GM23338 (cell line): Measurements from ENCODE around the gene BLOC1S6. TPM values are rescaled to one million over a fixed set of nuclear protein-coding genes. Genes with fewer than 3 reads are reported as not detected.

Source experiments
- ATAC-seq: fragments of 200-7000 bp; cut with Tn5 transposase; 3 replicates; pipeline ENCODE4 v1.9.1; 2020
- DNase-seq: peaks from one replicate; pipeline ENCODE4 v3.0.0-alpha.2; 2015; ENCODE audit warnings: low spot score
- H2AFZ ChIP-seq: fragments of 200-600 bp; sonication (generic); 2 replicates; pipeline ENCODE4 v1.8.0; 2016; ENCODE audit warnings: antibody characterized with exemption, mild to moderate bottlenecking, moderate library complexity
- H3F3A ChIP-seq: fragments of 200-600 bp; sonication (generic); replicated peaks from 2 replicates; pipeline ENCODE4 v1.8.0; 2017; ENCODE audit warnings: antibody characterized with exemption, mixed run types, low read depth
- H3K27ac ChIP-seq: fragments of 200-600 bp; sonication (generic); 2 replicates; pipeline ENCODE4 v1.6.1; 2016; ENCODE audit warnings: low read depth
- H3K27me3 ChIP-seq: fragments of 200-600 bp; sonication (generic); 2 replicates; pipeline ENCODE4 v1.8.0; 2016; ENCODE audit warnings: mild to moderate bottlenecking, mixed run types, moderate library complexity; ENCODE audit not compliant: insufficient read depth
- H3K36me3 ChIP-seq: fragments of 200-600 bp; sonication (generic); 2 replicates; pipeline ENCODE4 v1.8.0; 2016; ENCODE audit warnings: mild to moderate bottlenecking; ENCODE audit not compliant: insufficient read depth
- H3K4me1 ChIP-seq: fragments of 200-600 bp; sonication (generic); 2 replicates; pipeline ENCODE4 v1.8.0; 2016; ENCODE audit warnings: mild to moderate bottlenecking, moderate library complexity; ENCODE audit not compliant: insufficient read depth
- H3K4me2 ChIP-seq: fragments of 200-600 bp; sonication (generic); 2 replicates; pipeline ENCODE4 v1.7.1; 2017; ENCODE audit warnings: mixed run types
- H3K4me3 ChIP-seq: fragments of 200-600 bp; sonication (generic); 2 replicates; pipeline ENCODE4 v1.6.1; 2016; ENCODE audit warnings: mixed run types
- H3K79me2 ChIP-seq: fragments of 200-600 bp; sonication (generic); replicated peaks from 2 replicates; pipeline ENCODE4 v1.8.0; 2017; ENCODE audit warnings: mild to moderate bottlenecking; ENCODE audit not compliant: insufficient read depth
- H3K9me2 ChIP-seq: fragments of 200-600 bp; sonication (generic); 2 replicates; pipeline ENCODE4 v1.8.0; 2017; ENCODE audit not compliant: insufficient read depth
- H4K20me1 ChIP-seq: fragments of 200-600 bp; sonication (generic); replicated peaks from 2 replicates; pipeline ENCODE4 v1.8.0; 2017; ENCODE audit warnings: mild to moderate bottlenecking; ENCODE audit not compliant: insufficient read depth
- H3K27ac Mint-ChIP-seq: 2 replicates; pipeline ENCODE4 v1.8.0; 2020; ENCODE audit warnings: inconsistent platforms, mild to moderate bottlenecking, moderate library complexity, mixed read lengths
- H3K27me3 Mint-ChIP-seq: 3 replicates; pipeline ENCODE4 v1.8.0; 2022; ENCODE audit warnings: low read depth, mild to moderate bottlenecking, moderate library complexity, mixed read lengths, inconsistent platforms; ENCODE audit not compliant: insufficient read depth, poor library complexity
- H3K36me3 Mint-ChIP-seq: 3 replicates; pipeline ENCODE4 v1.8.0; 2021; ENCODE audit warnings: low read depth, mild to moderate bottlenecking, inconsistent platforms, moderate library complexity, mixed read lengths
- H3K4me1 Mint-ChIP-seq: 3 replicates; pipeline ENCODE4 v1.8.0; 2020; ENCODE audit warnings: mild to moderate bottlenecking, inconsistent platforms, mixed read lengths
- H3K4me3 Mint-ChIP-seq: 3 replicates; pipeline ENCODE4 v1.8.0; 2021; ENCODE audit warnings: moderate library complexity, mild to moderate bottlenecking, inconsistent platforms, mixed read lengths
- H3K9me3 Mint-ChIP-seq: 3 replicates; pipeline ENCODE4 v1.8.0; 2020; ENCODE audit warnings: moderate library complexity, mild to moderate bottlenecking, inconsistent platforms, mixed read lengths
- CREB1 ChIP-seq: fragments of 250-450 bp; sonication (Bioruptor Pico); IDR thresholded peaks from 2 replicates; pipeline ENCODE4 v1.5.0; 2020; ENCODE audit warnings: low read depth, mild to moderate bottlenecking, moderate library complexity
- POLR2AphosphoS5 ChIP-seq: IDR thresholded peaks from 2 replicates; pipeline ENCODE4 v1.6.1; 2016; ENCODE audit warnings: antibody characterized with exemption, low read depth
- STAT1 ChIP-seq: IDR thresholded peaks from one replicate; pipeline ENCODE4 v1.6.1; 2016; ENCODE audit warnings: antibody characterized with exemption; ENCODE audit not compliant: unreplicated experiment
- ZNF114 ChIP-seq: fragments of 250-450 bp; sonication (Bioruptor Pico); IDR thresholded peaks from 2 replicates; pipeline ENCODE4 v1.5.0; 2020; ENCODE audit warnings: mild to moderate bottlenecking, moderate library complexity
- ZNF331 ChIP-seq: fragments of 250-450 bp; sonication (Bioruptor Pico); IDR thresholded peaks from 2 replicates; pipeline ENCODE4 v1.5.0; 2020; ENCODE audit warnings: low read depth, mild to moderate bottlenecking, moderate library complexity
- ZNF462 ChIP-seq: fragments of 250-450 bp; sonication (Bioruptor Pico); IDR thresholded peaks from 2 replicates; pipeline ENCODE4 v1.5.0; 2020; ENCODE audit warnings: mild to moderate bottlenecking, moderate library complexity
- polyA plus RNA-seq: library from polyadenylated mRNA; unstranded; fragments of >200 nt; fragmentation: Nextera tagmentation; extraction: Ambion mirVana; gene quantifications from 2 replicates; pipeline ENCODE4 v1.2.1, GENCODE V29; 2016
- total RNA-seq: library from RNA; depleted of rRNA; stranded (reverse); fragments of >200 nt; shearing (Covaris generic); gene quantifications from 2 replicates; pipeline ENCODE4 v1.2.3, GENCODE V29; 2014
- TF ChIP-seq, protein P1 (sequence below): IDR thresholded peaks from one replicate; pipeline ENCODE4 v1.6.1; 2018; ENCODE audit warnings: antibody characterized with exemption; ENCODE audit not compliant: unreplicated experiment

BLOC1S6 gene
- total and polyA plus RNA-seq, 2 experiments from 2014 or later = 20.9 to 28.4 TPM

- peaks cover 4% of the 10 kb centered on the region for H3K36me3 Mint-ChIP-seq
- H3K9me3 Mint-ChIP-seq = peaks cover 32% of the 10 kb centered on the region
- Histone ChIP-seq H3K36me3 (no peaks in the 10 kb centered on the region), H3K9me2 (no peaks in the 10 kb centered on the region), H4K20me1 (no peaks in the 10 kb centered on the region), H3K27ac (no peak overlapping the region), H2AFZ (no peak overlapping the region), H3K4me3 (no peak overlapping the region), H3K79me2 (no peaks in the 10 kb centered on the region), H3F3A (no peaks in the 10 kb centered on the region), H3K27me3 (peaks cover 39% of the 10 kb centered on the region), H3K4me1 (peaks cover 4% of the 10 kb centered on the region; the same call in 1 of the 2 replicates), H3K4me2 (no peak overlapping the region)
- no peak for DNase-seq
- no peak overlapping the region for H3K27ac Mint-ChIP-seq
- no peak overlapping the region for H3K4me3 Mint-ChIP-seq
- ATAC-seq = no peak
- TF ChIP-seq CREB1 (no peak), ZNF462 (CRISPR knock-in tag) (no peak), POLR2AphosphoS5 (no peak), ZNF331 (CRISPR knock-in tag) (no peak), STAT1 (no peak), ZNF114 (CRISPR knock-in tag) (no peak)
- TF ChIP-seq, protein P1, sequence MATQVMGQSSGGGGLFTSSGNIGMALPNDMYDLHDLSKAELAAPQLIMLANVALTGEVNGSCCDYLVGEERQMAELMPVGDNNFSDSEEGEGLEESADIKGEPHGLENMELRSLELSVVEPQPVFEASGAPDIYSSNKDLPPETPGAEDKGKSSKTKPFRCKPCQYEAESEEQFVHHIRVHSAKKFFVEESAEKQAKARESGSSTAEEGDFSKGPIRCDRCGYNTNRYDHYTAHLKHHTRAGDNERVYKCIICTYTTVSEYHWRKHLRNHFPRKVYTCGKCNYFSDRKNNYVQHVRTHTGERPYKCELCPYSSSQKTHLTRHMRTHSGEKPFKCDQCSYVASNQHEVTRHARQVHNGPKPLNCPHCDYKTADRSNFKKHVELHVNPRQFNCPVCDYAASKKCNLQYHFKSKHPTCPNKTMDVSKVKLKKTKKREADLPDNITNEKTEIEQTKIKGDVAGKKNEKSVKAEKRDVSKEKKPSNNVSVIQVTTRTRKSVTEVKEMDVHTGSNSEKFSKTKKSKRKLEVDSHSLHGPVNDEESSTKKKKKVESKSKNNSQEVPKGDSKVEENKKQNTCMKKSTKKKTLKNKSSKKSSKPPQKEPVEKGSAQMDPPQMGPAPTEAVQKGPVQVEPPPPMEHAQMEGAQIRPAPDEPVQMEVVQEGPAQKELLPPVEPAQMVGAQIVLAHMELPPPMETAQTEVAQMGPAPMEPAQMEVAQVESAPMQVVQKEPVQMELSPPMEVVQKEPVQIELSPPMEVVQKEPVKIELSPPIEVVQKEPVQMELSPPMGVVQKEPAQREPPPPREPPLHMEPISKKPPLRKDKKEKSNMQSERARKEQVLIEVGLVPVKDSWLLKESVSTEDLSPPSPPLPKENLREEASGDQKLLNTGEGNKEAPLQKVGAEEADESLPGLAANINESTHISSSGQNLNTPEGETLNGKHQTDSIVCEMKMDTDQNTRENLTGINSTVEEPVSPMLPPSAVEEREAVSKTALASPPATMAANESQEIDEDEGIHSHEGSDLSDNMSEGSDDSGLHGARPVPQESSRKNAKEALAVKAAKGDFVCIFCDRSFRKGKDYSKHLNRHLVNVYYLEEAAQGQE = no peak
- peaks cover 4% of the 10 kb centered on the region; the same call in 2 of the 3 replicates for H3K4me1 Mint-ChIP-seq
- peaks cover 23% of the 10 kb centered on the region for H3K27me3 Mint-ChIP-seq
Measured at GRCh38 chr15:45631776-45632175, 44.6 kb downstream of the BLOC1S6 start.
